HL-60/S4 treated with phorbol 12-myristate 13-acetate at 8.2 ng/mL for 4 days and 3 days (cell line): ENCODE measurements around the gene CUL2.
"Not testable (repeated sequence)": the region's sequence is repeated elsewhere in the genome, so short reads cannot be mapped to it uniquely, and the experiment has no call there.

Experiments
- in situ Hi-C: fragments of 300-500 bp; cut with MboI; formaldehyde crosslinking; loops from 2 replicates; pipeline ENCODE4 v1.15.0; 2022; ENCODE audit warnings: low sequenced_read_pairs

The CUL2 gene

GRCh38 chr10:34985146-34985545, 105.0 kb downstream of the CUL2 start:
- in situ Hi-C loops = loop anchor here (25.0 kb wide), 1 partner anchor 323 kb away; no protein-coding TSS in a partner anchor

GRCh38 chr10:34981844-34982243, 108.3 kb downstream of the CUL2 start:
- in situ Hi-C loops = loop anchor here (25.0 kb wide), 1 partner anchor 320 kb away; no protein-coding TSS in a partner anchor

- in situ Hi-C loops = loop anchor here (25.0 kb wide), 1 partner anchor 318 kb away; no protein-coding TSS in a partner anchor
These were observed 110.2 kb downstream of the CUL2 start for GRCh38 chr10:34979938-34980337.

- in situ Hi-C loops = loop anchor here (25.0 kb wide), 1 partner anchor 316 kb away; no protein-coding TSS in a partner anchor
These were observed 112.1 kb downstream of the CUL2 start for GRCh38 chr10:34978080-34978479.

- in situ Hi-C loops = loop anchor here (25.0 kb wide), 1 partner anchor 314 kb away; no protein-coding TSS in a partner anchor
These were observed 113.7 kb downstream of the CUL2 start for GRCh38 chr10:34976380-34976910.

- in situ Hi-C loops = loop anchor here (25.0 kb wide), 1 partner anchor 312 kb away; no protein-coding TSS in a partner anchor
These were observed 115.6 kb downstream of the CUL2 start for GRCh38 chr10:34974364-34975065.

- in situ Hi-C loops = not testable (repeated sequence)
These were observed 116.4 kb downstream of the CUL2 start for GRCh38 chr10:34973757-34974156.

GRCh38 chr10:34973121-34973520, 117.0 kb downstream of the CUL2 start:
- in situ Hi-C loops = not testable (repeated sequence)

- in situ Hi-C loops = not testable (repeated sequence)
These were observed 117.5 kb downstream of the CUL2 start for GRCh38 chr10:34972591-34972990.

GRCh38 chr10:34971606-34972334, 118.4 kb downstream of the CUL2 start:
- in situ Hi-C loops = not testable (repeated sequence)

- in situ Hi-C loops = no loop called here
These were observed 121.0 kb downstream of the CUL2 start for GRCh38 chr10:34969171-34969570.

- in situ Hi-C loops = no loop called here
These were observed 122.7 kb downstream of the CUL2 start for GRCh38 chr10:34967335-34967880.

- in situ Hi-C loops = no loop called here
These were observed 123.7 kb downstream of the CUL2 start for GRCh38 chr10:34966451-34966850.

GRCh38 chr10:34966040-34966439, 124.1 kb downstream of the CUL2 start:
- in situ Hi-C loops = no loop called here

- in situ Hi-C loops = no loop called here
These were observed 125.9 kb downstream of the CUL2 start for GRCh38 chr10:34964166-34964800.

- in situ Hi-C loops = no loop called here
These were observed 127.3 kb downstream of the CUL2 start for GRCh38 chr10:34962866-34963265.

- in situ Hi-C loops = no loop called here
These were observed 129.2 kb downstream of the CUL2 start for GRCh38 chr10:34960983-34961382.

GRCh38 chr10:34959786-34960185, 130.4 kb downstream of the CUL2 start:
- in situ Hi-C loops = no loop called here

- in situ Hi-C loops = no loop called here
These were observed 130.8 kb downstream of the CUL2 start for GRCh38 chr10:34959321-34959720.
